Urothelium cell line (cell line): Measurements from ENCODE around the gene CENPU.
A peak's percentile ranks its signal among the peaks of the same experiment; 100 is the strongest.
"Not testable (repeated sequence)": the region's sequence is repeated elsewhere in the genome, so short reads cannot be mapped to it uniquely, and the experiment has no call there.

ENCODE experiments used
- DNase-seq: peaks from one replicate; pipeline ENCODE4 v3.0.0; 2011; ENCODE audit warnings: low spot score, mixed read lengths
- FAIRE-seq: peaks from 2 replicates; lab custom pipeline; 2011; peaks lifted over from hg19 to GRCh38; lab: Jason Lieb, UNC

Gene CENPU

DNA sequence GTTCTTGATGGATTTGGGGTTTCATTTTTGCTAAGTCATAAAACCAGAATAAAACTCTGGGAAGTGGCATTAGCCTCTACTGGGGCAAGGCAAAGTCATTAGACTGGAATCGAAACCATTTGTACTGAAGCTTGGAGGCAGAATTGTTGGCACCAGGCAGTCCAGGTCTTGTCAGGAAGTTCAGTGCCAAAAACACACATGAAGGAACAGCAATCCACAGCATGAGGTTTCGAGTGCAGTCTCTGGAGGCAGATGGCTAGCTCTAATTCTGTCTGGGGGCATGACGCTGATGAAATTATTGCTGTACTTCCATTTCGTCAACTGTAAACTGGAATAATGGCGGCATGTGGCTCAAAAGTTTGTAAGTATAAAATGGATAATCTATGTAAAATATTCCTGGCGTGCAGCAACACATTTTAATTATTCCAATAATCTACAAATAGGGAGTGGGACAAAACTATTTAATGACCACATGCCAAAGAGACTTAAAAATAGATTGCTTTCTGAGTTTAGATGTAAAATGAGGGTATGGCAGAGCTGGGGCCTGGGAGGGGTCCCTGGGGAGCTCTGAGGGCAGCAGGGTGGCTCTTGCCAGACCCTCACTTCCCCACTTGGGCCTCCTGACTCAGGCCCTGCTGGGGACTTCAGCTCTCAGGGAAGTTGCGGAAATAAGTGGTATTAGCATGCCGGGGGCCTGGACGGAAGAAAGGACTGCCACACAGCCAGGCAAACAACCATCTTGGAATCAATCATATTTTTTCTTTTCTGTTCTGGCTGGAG lies 18.8 kb upstream of the CENPU start:
- DNase-seq (no peak), FAIRE-seq (no peak)

DNA sequence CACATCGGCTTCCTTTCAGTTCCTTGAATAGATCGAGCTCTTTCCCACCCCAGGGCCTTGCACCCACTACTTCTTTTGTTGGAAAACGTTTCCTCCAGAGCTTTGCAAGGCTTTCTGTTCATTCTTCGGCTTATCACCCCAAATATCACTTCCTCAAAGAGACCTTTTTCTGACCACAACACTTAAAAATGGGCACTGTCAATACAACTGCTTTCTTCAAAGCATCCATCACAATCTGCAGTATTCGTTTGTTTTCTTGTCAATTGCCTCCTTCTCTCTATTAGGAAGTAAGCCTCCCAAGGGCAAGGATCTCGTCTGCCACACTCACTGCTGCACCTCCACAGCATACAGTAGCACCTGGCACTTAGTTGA lies 17.7 kb upstream of the CENPU start:
- FAIRE-seq (no peak), DNase-seq (no peak)

DNA sequence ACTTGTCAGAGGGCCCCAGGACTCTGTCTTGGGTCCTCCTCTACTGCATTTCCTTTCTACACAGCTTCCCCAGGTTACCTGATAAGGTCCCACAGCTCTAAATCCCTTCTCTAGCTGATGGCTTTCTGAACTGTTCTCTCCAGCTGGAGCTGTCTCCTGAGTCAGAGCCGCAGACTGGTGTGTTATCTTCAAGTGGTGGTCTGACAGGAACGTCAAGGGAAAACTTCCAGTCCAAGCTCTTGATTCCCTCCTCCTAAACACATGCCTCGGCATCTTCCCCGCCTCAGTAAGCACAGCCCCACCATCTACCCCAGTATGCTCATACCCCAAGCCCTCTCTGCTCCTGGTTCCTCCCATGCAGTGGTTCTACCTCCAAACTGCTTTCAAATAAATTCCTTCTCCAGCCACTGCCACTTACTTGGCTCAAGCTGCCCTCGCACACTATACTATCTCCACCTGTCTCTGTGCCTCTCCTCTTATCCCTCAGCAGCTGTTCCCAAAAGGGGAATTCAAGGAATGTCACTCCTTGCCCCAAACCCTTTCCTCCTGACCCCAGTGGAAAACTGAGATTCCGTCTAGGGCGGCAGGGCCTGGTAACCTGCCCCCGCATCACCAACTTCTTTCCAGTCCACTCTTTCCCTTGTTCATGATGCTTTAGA lies 17.2 kb upstream of the CENPU start:
- FAIRE-seq (no peak), DNase-seq (no peak)

DNA sequence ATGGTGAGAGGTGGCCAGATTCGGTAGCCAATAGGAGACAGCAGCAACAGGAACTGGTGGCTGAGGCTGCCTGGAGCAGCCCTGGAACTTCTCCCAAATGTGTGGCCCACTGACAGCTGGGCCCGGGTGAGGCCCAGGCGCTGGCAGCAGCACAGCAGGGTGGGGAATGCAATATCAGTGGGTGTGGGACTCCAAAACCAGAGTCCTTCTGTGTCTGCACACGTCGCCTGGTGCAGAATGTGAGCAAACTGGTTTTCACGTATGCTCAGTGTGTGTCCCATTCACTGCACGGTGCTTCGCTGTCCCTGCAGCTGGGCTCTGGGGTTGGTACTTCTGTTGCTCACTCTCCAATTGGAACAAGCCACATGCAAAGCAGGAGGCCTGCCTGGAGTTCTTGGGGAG lies 14.4 kb upstream of the CENPU start:
- FAIRE-seq (no peak), DNase-seq (no peak)

DNA sequence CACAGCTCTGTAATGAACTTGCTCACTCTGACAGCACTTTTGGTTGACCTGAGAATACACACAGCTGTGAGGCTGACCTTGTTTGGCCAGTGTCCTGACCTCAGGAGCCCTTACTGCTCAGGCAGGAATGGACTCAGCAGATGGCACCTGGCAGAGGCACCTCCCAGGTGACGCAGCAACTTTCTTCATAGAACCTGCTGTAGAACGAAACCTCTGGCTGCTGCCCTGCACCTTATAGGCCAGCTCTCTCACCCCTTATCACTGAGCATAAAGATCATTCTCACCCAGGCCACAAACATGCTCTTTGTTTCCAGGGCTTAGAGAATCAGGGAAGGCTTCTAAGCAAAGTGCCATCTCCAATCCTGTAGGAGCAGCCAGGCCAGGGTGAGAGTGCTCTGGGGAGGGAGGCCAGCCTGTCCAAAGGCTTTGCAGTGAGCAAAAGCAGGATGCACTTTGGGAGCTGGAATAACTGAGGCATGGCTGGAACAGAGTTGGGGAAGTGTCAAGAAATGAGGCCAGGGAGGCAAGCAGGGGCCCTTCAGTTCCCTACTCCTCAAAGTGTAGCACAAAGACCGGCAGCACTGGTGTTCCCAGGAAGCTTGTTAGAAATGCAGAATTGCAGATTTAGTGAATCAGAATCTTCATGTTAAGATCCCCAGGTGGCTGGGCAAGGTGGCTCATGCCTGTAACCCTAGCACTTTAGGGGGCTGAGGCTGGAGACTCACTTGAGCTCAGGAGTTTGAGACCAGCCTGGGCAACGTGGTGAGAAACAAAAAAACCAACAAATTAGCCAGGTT lies 13.3 kb upstream of the CENPU start:
- FAIRE-seq: no peak
- no peak for DNase-seq

DNA sequence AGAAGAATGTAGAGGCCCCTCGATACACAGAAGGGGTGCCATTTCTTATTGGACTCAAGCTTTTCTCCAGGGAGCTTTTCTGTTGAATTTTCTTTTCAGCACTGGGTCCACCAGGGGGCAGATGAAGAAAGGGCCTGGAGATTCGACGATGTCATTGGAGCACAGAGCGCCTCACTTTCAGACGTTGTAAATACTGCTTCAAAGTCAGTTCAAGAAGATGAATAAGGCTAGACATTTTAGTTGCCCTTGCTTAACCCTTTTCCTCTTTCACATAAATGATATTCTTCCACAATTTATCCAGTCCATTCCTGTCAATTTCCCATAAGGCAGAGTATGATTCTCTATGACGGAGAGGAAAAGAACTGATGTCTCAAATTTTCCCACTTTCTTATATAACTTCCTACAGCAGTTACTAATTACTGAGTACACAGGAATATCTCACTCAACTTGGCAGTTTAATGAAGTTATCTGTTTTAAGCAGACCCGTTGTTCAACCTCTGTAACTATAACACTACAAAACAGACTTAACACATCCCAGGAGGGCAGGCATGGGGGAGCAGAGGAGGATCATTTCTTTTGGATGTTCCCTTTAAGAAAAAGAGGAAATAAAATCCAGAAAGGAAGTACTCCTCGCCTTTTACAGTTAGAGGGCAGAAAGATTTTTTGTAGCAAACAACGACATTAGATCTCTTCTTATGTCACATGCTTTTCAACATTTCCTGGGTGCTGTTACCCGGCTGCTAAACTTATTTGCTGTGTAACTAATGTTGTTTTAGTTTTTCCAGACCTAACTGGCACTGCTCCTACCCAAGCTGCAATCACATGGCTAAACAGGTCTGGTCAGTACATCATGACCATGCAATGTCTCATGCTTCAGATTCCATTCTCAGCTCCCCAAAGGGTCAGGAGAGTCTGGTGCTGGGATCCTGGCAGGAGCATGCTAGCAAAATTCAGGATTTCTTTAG lies 12.2 kb upstream of the CENPU start:
- DNase-seq (peak; percentile 62), FAIRE-seq (no peak)

DNA sequence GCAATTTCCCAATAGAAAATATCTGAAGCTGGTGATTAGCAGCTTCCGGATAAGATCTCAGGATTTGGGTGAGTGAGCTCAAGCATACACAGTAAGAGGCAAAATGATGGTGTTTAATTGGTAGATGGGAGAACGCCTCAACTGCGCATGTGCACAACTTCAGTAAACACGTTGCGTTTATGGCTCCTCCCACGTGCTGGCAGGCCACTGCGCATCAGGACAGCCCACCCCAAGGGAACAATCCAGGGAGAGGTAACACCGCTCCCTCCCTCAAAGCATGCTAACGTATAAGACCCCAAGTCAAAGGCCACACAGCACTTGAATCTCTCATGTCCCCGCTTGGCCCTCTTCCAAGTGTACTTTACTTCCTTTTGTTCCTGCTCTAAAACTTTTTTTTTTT lies 10.3 kb upstream of the CENPU start:
- no peak for DNase-seq
- no peak for FAIRE-seq

DNA sequence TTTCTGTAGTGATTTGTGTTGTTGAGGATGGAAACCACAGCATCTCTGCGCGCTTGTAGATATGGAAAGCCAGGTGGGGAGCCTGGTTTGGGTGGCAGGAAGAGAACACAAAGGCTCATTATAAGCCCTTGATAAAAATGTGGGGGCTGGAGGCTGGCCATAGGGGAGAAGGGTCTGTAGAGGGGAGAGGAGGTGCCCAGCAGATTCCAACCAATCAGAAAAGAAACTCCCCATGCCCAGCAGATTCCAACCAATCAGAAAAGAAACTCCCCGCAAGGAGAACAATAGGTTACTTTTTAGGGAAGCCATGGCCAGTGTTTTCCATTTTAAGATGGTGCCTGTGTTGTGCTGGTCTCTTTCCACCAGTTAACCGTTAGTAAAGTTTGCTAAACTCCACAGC lies 9.8 kb upstream of the CENPU start:
- DNase-seq (no peak), FAIRE-seq (no peak)

DNA sequence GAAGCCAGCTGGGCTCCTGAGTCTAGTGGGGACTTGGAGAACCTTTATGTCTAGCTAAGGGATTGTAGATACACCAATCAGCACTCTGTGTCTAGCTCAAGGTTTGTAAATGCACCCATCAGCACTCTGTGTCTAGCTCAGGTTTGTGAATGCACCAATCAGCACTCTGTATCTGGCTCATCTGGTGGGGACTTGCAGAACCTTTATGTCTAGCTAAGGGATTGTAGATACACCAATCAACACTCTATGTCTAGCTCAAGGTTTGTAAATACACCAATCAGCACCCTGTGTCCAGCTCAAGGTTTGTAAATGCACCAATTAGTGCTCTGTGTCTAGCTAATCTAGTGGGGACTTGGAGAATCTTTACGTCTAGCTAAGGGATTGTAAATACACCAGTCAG lies 7.8 kb upstream of the CENPU start:
- not testable (repeated sequence) for FAIRE-seq, DNase-seq

DNA sequence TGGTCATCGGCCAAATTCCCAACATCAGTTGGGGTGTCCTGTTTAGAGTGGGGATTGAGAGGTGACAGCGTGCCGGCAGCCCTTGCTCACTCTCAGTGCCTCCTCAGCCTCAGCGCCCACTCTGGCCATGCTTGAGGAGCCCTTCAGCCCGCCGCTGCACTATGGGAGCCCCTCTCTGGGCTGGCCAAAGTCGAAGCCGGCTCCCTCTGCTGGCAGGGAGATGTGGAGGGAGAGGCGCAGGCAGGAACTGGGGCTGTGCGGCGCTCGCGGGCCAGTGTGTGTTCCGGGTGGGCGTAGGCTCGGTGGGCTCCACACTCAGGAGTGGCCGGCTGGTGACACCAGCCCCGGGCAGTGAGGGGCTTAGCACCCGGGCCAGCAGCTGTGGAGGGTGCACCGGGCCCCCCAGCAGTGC lies 7.1 kb upstream of the CENPU start:
- FAIRE-seq: no peak
- no peak for DNase-seq

DNA sequence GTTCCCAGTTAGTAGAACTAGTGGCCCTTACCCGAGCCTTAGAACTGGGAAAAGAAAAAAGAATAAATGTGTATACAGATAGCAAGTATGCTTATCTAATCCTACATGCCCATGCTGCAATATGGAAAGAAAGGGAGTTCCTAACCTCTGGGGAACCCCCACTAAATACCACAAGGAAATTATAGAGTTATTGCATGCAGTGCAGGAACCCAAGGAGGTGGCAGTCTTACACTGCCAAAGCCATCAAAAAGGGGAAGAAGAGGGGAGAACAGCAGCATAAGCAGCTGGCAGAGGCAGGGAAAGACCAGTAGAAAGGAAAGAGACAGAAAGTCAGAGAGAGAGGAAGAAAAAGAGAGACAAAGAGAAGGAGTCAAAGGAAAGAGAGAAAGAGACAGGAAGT lies 5.7 kb upstream of the CENPU start:
- not testable (repeated sequence) for DNase-seq, FAIRE-seq

DNA sequence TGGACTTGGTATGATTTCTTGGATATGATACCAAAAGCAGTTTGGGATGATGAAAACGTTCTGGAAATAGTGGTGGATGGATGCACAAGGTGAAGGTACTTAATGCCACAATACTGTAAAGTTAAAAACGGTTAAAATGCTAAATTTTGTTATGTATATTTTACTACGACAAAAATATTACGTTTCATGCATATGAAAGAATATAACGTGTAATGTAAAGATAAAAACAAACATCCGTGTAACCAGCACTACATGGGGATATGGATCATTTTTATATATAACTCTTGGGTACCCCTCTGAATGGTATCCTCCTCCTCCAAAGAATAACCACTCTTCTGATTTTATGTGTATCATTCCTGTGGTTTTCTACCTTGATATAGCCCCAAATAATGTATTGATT lies 862 bp upstream of the CENPU start:
- no peak for DNase-seq
- no peak for FAIRE-seq

DNA sequence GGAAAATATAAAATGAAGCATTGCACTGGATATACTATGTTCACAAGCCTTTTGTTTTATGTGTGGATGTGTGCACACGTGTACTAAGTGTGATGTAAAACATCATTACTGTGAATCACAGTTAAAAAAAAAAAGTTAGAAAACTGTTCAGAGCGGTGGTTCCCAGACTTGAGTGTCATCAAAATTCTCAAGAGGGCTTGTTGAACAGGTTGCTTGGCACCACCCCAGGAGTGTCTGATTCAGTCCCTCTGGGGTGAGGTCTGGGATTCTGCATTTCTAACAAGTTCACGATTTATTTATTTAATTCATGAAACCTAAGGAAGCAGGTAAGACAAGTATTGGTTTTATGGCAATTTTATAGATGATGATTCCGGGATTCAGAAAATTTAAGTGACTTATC lies 1.8 kb downstream of the CENPU start:
- FAIRE-seq (no peak), DNase-seq (no peak)

DNA sequence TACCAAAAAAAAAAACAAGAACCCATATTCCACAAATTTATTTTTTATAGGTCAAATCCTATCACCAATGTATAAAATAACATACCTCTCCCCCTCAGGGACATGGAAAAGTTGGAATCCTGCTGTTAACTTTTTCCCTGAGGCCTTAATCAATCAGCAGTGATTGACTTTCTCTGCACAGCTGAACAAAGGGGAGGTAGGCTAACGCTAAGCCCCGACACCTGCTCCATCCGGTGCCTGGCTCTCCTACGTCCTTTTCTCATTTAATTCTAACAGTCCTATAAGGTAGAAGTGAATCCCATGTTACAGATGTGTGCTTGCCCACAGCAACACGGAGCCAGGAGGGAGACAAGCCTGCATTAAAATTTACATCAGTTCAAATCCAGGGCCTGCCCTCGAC lies 2.8 kb downstream of the CENPU start:
- no peak for FAIRE-seq
- DNase-seq: no peak

DNA sequence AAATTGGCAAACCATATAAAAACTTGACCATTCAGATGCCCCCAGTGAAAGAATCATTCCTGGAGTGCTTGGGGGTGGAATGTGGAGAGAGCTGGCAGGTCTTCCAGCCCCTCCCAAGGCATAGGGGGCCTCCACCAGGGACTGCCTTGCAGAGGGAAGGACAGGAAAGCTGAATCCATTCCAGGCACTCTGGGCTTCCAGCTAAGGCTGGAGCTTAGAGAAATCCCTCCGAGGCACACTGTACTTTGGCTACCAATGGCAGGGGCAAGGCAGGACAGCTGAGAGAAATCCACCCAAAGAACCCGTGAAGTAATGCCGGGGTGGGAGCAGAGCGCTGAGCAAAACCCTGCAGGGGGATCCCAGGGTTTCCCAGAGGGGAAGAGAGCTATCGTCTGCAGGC lies 4.0 kb downstream of the CENPU start:
- DNase-seq (no peak), FAIRE-seq (no peak)

DNA sequence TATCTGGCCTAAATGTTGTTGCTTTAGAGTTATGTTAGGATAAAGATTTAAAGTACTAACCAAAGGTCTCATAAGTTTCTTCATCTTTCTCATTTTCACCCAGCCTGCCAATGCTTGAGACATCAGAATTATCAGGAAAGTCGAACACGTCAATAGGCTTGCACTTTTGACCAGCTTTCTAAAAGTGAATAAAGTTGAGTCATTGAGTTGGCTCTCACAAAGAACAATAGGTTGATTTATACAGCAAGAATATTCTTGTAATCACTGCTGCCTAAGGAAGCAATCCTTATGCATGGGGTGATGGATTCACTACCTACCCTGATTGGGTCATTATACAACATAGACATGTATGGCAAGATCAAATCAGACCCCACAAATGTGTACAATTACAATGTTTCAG lies 5.0 kb downstream of the CENPU start:
- DNase-seq: no peak
- no peak for FAIRE-seq

DNA sequence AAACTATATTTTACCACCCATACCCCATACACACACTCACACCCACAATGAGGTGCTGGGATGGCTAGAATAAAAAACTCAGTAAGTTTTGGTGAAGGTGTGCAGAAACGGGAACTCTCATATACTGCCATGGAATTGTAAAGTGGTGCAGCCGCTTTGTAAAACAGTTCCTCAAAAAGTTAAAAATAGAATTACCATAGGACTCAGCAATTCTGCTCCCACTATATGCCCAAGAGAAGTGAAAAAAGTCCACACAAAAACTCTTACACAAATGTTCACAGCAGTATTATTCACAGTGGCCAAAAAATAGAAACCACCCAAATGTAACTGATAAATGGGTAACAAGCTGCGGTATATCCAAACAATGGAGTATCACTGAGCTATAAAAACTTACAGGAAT lies 6.5 kb downstream of the CENPU start:
- DNase-seq: no peak
- no peak for FAIRE-seq

DNA sequence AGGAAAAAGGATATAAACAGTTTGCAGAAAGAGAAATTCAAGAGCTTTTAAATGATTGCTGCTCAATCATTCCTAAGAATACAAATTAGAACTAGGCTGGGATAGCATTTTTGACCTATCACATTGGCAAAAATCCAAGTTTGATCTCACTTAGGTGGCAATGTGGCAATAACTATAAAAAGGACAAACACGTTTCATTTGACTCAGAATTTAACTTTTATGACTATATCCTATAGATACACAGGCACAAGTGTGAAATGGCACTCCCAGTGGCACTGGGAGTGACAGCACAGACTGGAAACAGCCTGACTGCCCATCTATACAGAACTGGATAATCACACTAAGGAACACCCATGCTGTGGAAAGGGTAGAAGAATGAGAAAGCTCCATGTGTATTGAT lies 11.1 kb downstream of the CENPU start:
- FAIRE-seq (no peak), DNase-seq (no peak)

DNA sequence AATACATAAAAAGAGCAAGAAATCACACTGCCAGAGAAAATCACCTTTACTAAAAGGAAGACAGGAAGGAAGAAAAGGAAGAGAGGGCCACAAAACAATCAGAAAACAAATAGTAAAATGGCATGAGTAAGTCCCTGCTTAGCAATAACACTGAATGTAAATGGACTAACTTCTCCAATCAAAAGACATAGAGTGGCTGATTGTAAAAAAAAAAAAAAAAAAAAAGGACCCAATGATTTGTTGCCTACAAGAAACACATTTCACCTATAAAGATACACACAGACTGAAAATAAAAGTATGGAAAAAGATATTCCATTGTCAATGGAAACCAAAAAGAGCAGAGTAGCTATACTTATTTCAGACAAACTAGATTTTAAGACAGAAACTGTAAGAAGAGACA lies 12.6 kb downstream of the CENPU start:
- FAIRE-seq: no peak

DNA sequence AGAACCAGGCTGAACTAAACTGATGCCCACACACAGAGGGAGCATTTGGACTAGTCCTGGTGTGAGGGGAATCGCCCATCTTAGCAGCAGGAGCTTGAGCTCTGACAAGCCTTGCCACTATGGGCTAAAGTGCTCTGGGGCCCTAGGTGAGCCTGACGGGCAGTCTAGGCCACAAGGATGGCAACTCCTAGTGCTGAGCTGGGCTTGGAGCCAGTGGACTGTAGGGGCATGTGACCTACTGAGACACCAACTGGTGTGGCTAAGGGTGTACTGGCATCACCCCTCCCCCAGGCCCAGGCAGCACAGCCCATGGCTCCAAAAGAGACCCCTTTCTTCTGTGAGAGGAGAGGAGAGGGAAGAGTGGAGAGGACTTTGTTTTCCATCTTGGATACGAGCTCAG lies 14.5 kb downstream of the CENPU start:
- DNase-seq: no peak
- no peak for FAIRE-seq

More for the DNA sequence above, 12.6 kb downstream of the CENPU start:
- no peak for DNase-seq

DNA sequence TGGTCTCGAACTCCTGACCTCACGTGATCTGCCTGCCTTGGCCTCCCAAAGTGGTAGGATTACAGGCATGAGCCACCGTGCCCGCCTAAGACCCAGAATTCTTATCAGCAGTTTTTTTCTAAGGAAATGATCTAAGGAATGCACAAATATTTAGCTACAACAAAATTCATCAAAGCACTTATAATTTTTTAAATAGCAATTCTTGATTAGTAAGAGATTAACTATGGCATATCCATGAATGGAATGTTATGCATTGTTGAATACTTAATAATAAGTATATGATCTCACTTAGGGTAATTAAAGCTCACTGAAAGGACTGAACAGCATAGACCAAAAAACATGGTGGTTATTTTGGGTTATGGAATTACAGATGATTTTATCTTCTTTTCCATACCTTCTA lies 18.4 kb downstream of the CENPU start:
- DNase-seq: no peak
- no peak for FAIRE-seq
